Hepatocyte (in vitro differentiated cells): ENCODE data around the gene RTP3.

Experiments
- EZH2 ChIP-seq: fragments of 200-600 bp; sonication (generic); IDR thresholded peaks from 2 replicates; pipeline ENCODE4 v1.6.1; 2016; ENCODE audit warnings: antibody characterized with exemption, mild to moderate bottlenecking, borderline replicate concordance
- EZH2phosphoT487 ChIP-seq: fragments of 200-600 bp; sonication (generic); IDR thresholded peaks from one replicate; pipeline ENCODE4 v1.6.1; 2018; ENCODE audit warnings: antibody characterized with exemption, mild to moderate bottlenecking, low read depth, moderate library complexity; ENCODE audit not compliant: unreplicated experiment, severe bottlenecking
- TF ChIP-seq, protein P1 (sequence below): fragments of 200-600 bp; sonication (generic); IDR thresholded peaks from 2 replicates; pipeline ENCODE4 v1.5.1; 2016; ENCODE audit warnings: antibody characterized with exemption, mild to moderate bottlenecking; ENCODE audit not compliant: poor library complexity

DNA sequence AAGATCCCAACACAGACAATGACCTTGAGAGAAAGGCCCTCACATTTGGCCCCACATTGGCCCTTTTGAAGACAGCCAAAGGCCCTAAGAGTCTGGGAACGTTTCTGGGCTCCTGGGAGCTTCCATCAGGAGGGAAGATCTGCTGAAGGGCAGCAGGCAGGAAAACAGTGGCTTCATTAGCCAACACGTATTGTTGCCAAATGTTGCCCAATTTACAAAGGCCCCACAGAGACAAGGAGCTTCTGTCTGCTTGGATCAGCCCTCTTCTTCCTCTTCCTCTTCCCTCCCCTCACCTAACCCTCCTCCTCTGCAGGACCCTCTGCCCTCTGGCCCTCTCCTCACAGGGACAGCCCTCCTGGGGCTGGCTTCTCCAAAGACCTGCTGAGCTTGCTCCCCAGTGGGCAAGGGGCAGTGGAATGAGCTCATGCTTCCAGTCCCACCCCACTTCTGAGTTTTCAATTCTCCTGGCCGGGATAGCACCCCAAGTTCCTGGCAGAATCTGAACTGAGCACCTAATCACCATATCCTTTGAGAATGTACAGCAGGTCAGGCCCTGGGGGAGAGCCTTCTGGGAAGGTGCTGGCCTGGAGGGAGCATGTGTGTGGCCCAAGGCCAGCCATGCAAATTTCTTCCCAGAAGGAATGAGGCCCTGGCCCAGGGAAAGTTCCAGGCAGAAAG lies 28.0 kb upstream of the RTP3 start:
- TF ChIP-seq, protein P1, sequence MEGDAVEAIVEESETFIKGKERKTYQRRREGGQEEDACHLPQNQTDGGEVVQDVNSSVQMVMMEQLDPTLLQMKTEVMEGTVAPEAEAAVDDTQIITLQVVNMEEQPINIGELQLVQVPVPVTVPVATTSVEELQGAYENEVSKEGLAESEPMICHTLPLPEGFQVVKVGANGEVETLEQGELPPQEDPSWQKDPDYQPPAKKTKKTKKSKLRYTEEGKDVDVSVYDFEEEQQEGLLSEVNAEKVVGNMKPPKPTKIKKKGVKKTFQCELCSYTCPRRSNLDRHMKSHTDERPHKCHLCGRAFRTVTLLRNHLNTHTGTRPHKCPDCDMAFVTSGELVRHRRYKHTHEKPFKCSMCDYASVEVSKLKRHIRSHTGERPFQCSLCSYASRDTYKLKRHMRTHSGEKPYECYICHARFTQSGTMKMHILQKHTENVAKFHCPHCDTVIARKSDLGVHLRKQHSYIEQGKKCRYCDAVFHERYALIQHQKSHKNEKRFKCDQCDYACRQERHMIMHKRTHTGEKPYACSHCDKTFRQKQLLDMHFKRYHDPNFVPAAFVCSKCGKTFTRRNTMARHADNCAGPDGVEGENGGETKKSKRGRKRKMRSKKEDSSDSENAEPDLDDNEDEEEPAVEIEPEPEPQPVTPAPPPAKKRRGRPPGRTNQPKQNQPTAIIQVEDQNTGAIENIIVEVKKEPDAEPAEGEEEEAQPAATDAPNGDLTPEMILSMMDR: no peak
- TF ChIP-seq EZH2 (no peak), EZH2phosphoT487 (no peak)
